Measurements from ENCODE around the gene HEMK1.

DNA sequence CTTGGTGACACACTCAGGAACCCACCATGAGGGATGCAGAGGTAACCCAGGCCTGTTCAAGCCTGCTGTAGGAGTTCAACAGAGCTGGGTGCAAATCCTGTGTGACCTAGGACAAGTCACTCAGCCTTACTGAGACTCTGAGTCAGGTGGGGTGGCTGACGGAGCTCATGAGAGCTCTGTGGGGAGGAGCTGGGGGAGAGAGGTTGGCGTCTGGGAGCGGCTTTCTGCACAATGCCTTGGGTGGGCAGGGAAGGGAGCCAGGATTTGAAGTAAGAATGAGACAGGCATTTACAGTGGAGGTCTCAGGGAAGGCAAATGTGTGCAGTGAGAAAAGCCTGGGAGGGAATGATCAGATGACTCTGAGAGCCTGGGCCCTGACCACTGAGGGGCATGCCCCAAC is 20.1 kb upstream of the HEMK1 start:
- TF ChIP-seq, protein P1, sequence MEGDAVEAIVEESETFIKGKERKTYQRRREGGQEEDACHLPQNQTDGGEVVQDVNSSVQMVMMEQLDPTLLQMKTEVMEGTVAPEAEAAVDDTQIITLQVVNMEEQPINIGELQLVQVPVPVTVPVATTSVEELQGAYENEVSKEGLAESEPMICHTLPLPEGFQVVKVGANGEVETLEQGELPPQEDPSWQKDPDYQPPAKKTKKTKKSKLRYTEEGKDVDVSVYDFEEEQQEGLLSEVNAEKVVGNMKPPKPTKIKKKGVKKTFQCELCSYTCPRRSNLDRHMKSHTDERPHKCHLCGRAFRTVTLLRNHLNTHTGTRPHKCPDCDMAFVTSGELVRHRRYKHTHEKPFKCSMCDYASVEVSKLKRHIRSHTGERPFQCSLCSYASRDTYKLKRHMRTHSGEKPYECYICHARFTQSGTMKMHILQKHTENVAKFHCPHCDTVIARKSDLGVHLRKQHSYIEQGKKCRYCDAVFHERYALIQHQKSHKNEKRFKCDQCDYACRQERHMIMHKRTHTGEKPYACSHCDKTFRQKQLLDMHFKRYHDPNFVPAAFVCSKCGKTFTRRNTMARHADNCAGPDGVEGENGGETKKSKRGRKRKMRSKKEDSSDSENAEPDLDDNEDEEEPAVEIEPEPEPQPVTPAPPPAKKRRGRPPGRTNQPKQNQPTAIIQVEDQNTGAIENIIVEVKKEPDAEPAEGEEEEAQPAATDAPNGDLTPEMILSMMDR (IDR thresholded peaks at IDR 0.05) = no peak
- no peak for TF ChIP-seq POLR2AphosphoS5 (IDR thresholded peaks at IDR 0.05)
- no peak for TF ChIP-seq POLR2A (IDR thresholded peaks at IDR 0.05)
- no peak for TF ChIP-seq EP300 (IDR thresholded peaks at IDR 0.05)

All from upper lobe of left lung (tissue), 4 donors.